Measurements from ENCODE around the gene SPRED3.
"Not testable (repeated sequence)": the region's sequence is repeated elsewhere in the genome, so short reads cannot be mapped to it uniquely, and the experiment has no call there.

SPRED3 gene, protein sequence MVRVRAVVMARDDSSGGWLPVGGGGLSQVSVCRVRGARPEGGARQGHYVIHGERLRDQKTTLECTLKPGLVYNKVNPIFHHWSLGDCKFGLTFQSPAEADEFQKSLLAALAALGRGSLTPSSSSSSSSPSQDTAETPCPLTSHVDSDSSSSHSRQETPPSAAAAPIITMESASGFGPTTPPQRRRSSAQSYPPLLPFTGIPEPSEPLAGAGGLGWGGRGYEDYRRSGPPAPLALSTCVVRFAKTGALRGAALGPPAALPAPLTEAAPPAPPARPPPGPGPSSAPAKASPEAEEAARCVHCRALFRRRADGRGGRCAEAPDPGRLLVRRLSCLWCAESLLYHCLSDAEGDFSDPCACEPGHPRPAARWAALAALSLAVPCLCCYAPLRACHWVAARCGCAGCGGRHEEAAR

GRCh38 chr19:38388349-38389100 lies at the start of gene SPRED3:
TSS of gene SPRED3 (plus strand) at chr19:38388697. CDS start at chr19:38390303, 1,606 bp downstream.
- no peak for DNase-seq

DNA sequence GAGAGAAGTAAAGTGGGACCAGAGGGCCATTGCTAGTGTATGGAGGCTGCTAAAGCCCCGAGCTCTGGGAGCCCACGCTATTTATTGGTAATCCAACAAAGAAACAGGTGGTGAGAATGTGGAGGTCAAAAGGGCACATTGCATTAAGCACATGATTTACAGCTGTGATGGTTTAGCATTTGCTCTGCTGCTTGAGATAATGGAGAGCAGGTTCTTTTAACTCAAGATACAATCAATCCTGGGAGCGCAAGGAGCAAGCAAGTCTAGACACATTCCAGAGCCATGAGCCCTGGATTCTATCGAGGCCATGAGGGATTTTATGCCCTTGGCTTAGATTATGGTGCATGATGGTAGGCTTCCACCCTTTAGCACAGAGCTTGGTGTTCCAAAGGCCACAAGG lies 49.5 kb upstream of the SPRED3 start:
- DNase-seq = not testable (repeated sequence)

DNA sequence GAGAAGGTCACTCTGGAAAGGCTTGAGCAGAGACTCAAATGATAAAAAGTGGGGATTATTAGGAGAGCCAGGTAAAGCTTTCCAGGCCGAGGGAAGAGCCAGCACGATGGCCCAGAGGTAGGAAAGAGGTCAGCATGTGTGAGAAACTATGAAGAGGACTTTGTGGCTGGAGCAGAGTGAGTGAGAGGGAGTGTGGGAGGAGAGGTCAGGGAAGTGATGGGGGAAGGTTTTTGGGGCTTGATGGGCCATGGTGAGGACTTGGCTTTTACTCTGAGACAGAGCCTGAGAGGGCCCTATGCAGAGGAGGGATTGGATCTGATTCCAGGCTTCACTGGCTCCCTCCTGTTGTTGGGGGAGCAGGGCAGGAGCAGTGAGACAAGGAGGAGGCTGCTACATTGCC lies 47.6 kb upstream of the SPRED3 start:
- DNase-seq = no peak

DNA sequence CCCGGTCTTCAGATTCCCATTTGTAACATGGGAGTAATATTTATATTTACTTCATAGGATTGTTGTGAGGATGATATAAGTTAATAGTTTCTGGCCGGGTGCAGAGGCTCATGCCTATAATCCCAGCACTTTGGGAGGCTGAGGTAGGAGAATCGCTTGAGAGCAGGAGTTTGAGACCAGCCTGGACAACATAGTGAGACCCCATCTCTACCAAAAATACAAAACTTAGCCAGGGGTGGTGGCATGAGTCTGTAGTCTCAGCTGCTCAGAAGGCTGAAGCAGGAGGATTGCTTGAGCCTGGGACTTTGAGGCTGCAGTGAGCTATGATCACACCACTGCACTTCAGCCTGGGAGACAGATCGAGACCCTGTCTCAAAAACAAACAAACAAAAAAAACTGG lies 41.7 kb upstream of the SPRED3 start:
- no peak for DNase-seq

DNA sequence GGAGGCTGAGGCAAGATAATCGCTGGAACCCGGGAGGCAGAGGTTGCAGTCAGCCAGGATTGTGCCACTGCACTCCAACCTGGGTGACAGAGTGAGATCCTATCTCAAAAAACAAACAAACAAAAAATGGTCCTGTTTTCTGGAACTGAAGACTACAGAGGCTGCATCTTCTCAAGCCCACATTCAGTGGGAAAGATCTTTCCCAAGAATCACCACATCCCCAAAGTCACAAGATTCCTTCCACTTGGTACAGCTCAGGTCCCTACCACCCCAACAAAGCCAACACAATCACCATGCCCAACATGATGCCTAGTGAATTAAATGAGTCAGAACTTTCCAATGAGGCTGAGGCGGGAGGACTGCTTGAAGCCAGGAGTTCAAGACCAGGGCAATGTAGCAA lies 37.6 kb upstream of the SPRED3 start:
- DNase-seq = no peak

- DNase-seq = no peak
Observed at GRCh38 chr19:38351865-38352395, 36.6 kb upstream of the SPRED3 start.

- no peak for DNase-seq
Observed at GRCh38 chr19:38352611-38353010, 35.9 kb upstream of the SPRED3 start.

DNA sequence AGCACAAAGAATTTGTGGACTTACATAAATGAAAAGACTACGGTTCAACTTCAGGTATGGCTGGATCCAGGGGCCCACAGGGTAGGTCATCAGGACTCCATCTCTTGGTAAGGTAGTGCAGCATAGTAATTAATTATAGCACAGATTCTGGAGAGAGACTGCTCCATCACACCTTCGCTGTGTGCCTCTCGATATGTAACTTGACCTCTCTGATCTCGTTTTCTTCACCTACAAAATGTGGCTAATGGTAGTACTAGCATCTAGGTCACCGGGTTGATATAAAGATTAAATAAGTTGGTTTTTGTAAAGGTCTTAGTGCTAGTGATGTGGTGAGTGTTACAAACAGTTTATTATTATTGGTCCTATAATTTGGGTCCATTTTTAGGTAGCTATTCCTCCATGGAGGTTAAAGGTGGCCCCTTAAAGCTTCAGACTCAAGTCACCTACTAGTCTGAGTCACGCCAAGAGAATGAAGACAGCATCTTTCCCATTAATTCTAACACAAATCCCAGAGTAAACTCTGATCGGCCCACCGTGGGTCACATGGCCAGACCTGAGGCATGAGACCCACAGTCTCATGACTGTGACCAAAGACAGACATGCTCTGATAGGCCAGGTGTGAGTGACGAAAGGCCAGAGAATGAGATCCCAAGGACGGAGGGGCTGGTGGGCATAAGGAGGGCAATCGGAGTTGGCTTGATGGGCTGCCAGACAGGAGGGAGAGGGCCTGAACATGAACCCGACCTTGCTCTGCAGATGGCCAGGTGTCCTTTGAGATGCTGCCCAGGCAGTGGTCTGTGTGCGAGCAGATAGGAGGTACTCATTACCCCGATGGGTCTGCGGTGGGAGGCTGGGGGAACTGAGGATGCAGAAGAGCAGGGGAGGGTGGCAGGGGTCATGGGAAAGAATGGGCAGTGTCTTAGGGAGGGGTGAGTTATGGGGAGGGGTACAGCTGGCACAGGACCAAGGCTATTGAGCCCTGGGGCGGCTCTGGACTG lies 32.5 kb upstream of the SPRED3 start:
- DNase-seq = no peak

- DNase-seq = no peak
Observed at GRCh38 chr19:38358071-38358470, 30.4 kb upstream of the SPRED3 start.

- no peak for DNase-seq
Observed at GRCh38 chr19:38359242-38360021, 29.1 kb upstream of the SPRED3 start.

- no peak for DNase-seq
Observed at GRCh38 chr19:38360351-38360750, 28.1 kb upstream of the SPRED3 start.

DNA sequence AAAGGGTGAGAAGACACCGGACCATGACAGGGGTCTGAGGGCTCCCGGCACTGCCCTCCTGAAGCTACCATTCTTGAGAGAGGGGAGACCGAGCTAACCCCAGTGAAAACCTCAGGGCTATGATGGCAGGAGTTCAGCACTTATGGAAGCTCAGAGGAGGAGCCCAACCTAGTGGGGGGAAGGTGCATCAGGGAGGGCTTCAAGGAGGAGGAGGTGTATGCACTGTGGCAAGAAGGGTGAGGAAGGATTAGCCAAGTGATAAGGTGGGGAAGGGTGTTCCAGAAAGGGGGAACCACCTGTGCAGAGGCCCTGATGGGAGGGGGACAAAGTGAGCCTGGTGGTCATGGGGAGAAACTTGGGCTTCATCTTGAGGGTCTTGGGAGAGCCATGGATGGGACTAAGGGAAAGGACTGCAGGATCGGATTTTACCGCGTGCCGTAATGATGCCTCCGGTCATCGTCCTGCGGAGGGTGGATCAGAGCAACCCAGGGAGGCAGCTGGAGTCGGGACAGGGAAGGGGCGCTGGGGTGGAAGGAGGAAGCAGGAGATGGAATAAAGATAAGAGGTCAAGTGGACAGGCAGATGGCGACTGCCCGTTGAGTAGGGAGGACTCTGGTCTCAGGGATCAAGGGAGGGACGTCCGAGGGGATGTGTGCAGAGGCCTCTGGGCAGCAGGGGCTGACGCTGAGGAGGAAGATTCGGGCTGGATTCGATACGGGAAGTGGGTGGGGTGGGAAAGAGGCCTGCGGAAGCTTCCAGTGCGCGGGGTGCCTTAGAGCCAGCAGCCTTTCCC lies 27.5 kb upstream of the SPRED3 start:
- no peak for DNase-seq

- DNase-seq = peak; percentile 83
Observed at GRCh38 chr19:38361633-38362075, 26.8 kb upstream of the SPRED3 start.

DNA sequence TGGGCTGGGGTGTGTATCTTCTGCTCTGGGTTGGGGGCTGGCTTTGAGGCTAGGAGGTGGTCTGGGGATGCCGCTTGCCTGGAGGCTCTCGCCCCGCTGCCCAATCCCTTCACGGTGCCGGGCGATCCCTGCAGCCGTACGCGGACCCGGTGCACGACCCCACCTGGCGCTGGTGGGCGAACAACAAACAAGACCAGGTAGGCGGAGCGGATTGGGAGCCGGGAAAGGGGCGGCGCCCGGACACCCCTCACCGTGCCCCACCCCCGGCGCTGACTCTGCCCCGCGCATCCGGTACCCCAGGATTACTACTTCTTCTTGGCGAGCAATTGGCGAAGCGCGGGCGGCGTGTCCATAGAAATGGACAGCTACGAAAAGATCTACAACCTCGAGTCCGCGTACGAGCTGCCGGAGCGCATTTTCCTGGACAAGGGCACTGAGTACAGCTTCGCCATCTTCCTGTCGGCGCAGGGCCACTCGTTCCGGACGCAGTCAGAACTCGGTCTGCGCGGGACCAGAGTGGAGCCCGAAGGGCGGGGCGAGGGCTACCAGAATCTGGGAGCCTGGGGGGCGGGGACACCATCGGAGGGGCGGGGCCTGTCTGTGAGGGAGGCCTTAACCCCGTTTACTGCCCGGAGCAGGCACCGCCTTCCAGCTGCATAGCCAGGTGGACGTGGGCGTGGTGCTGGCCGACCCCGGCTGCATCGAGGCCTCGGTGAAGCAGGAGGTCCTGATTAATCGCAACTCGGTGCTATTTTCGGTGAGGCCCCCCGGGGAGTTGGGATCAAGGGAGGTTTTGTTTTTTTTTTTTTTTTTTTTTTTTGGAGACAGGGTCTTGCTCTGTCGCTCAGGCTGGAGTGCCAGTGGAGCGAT lies 26.2 kb upstream of the SPRED3 start:
- peak; percentile 94 for DNase-seq

DNA sequence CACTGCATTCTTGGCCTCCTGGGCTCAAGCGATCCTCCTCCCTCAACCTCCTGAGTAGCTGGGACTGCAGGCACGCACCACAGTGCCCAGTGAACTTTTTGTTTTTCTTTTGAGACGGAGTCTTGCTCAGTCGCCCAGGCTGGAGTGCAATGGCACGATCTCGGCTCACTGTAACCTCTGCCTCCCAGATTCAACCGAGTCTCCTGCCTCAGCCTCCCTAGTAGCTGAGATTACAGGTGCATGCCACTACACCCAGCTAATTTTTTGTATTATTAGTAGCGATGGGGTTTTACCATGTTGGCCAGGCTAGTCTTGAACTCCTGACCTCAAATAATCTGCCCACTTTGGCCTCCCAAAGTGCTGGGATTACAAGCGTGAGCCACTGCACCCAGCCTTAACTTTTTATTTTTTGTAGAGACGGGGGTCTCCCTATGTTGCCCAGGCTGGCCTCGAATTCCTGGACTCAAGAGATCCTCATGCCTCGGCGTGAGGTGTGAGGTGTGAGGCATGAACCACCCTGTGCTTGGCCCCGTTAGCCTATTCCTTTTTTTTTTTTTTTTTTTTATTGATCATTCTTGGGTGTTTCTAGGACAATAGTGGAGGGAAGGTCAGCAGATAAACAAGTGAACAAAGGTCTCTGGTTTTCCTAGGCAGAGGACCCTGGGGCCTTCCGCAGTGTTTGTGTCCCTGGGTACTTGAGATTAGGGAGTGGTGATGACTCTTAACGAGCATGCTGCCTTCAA lies 25.4 kb upstream of the SPRED3 start:
- not testable (repeated sequence) for DNase-seq

- no peak for DNase-seq
Observed at GRCh38 chr19:38367041-38367440, 21.5 kb upstream of the SPRED3 start.

- DNase-seq = no peak
Observed at GRCh38 chr19:38369584-38369983, 18.9 kb upstream of the SPRED3 start.

- no peak for DNase-seq
Observed at GRCh38 chr19:38370299-38370698, 18.2 kb upstream of the SPRED3 start.

GRCh38 chr19:38371081-38371480 lies 17.4 kb upstream of the SPRED3 start:
- no peak for DNase-seq

Data from activated CD4-positive, alpha-beta T cell treated with anti-CD3 and anti-CD28 coated beads for 48 hours (primary cell).